ENCODE results near the gene KRT28. TPM values are rescaled to one million over a fixed set of nuclear protein-coding genes. Genes with fewer than 3 reads are reported as not detected.
"Not testable (repeated sequence)": the region's sequence is repeated elsewhere in the genome, so short reads cannot be mapped to it uniquely, and the experiment has no call there.

Gene KRT28
- total RNA-seq, 1 experiment from 2014 or later = not detected

DNA sequence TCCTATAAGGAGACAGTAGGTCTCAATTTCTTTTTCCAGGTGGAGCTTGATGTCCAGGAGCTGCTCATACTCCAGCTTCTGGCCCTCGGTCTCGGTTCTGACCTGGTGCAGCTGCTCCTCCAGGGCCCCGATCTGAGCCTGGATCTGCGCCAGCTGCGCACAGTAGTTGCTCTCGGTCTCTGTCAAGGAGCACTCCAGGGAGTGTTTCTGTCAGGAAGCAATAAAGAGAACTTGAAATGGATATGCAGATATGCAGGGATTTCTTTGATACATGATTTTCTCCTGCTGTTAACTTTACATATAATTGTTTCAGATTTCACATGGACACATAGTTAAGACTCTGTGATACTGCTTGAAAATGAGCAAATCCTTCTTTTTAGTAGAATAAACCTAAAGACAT is 49.4 kb downstream of the KRT28 start:
- DNase-seq (ENCODE audit: low read depth, low spot score) = no peak
- Histone ChIP-seq H3K27me3 (ENCODE audit: control insufficient read depth, insufficient read depth, low read length) (peaks cover 14% of the 10 kb centered on the region), H3K9me3 (ENCODE audit: control insufficient read depth, insufficient read depth, low read depth, low read length) (no peaks in the 10 kb centered on the region), H3K27ac (ENCODE audit: low read length) (no peak overlapping the region), H3K36me3 (ENCODE audit: control insufficient read depth, insufficient read depth, low read length) (no peaks in the 10 kb centered on the region), H3K4me3 (ENCODE audit: low read depth in 2 of 2, low read length in 2 of 2) (no peak overlapping the region), H3K4me1 (ENCODE audit: control insufficient read depth, insufficient read depth, low read length) (no peaks in the 10 kb centered on the region)
- TF ChIP-seq POLR2AphosphoS5 (IDR thresholded peaks at IDR 0.05; ENCODE audit: low read depth, low read length) = no peak
- TF ChIP-seq, protein P1, sequence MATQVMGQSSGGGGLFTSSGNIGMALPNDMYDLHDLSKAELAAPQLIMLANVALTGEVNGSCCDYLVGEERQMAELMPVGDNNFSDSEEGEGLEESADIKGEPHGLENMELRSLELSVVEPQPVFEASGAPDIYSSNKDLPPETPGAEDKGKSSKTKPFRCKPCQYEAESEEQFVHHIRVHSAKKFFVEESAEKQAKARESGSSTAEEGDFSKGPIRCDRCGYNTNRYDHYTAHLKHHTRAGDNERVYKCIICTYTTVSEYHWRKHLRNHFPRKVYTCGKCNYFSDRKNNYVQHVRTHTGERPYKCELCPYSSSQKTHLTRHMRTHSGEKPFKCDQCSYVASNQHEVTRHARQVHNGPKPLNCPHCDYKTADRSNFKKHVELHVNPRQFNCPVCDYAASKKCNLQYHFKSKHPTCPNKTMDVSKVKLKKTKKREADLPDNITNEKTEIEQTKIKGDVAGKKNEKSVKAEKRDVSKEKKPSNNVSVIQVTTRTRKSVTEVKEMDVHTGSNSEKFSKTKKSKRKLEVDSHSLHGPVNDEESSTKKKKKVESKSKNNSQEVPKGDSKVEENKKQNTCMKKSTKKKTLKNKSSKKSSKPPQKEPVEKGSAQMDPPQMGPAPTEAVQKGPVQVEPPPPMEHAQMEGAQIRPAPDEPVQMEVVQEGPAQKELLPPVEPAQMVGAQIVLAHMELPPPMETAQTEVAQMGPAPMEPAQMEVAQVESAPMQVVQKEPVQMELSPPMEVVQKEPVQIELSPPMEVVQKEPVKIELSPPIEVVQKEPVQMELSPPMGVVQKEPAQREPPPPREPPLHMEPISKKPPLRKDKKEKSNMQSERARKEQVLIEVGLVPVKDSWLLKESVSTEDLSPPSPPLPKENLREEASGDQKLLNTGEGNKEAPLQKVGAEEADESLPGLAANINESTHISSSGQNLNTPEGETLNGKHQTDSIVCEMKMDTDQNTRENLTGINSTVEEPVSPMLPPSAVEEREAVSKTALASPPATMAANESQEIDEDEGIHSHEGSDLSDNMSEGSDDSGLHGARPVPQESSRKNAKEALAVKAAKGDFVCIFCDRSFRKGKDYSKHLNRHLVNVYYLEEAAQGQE (IDR thresholded peaks at IDR 0.05; ENCODE audit: insufficient read depth in 1 of 2, low read depth in 2 of 2, low read length in 1 of 2) = no peak
- ChIA-PET POLR2A (no interaction called here), CTCF (interaction anchor here (1.0 kb wide), 1 partner anchor 768 kb away, joined by 5 read pairs; the partner anchor contains the start of gene KRT15)
- in situ Hi-C loops (cut with HindIII; ENCODE audit: low pct_unique_long_range_greater_than_20kb, low sequenced_read_pairs) (no loop called here), intact Hi-C loops (cut with micrococcal nuclease; ENCODE audit: unreplicated experiment) (no loop called here)
- ATAC-seq = no peak
- no TSS peak for BruUV-seq (replicated peaks)

DNA sequence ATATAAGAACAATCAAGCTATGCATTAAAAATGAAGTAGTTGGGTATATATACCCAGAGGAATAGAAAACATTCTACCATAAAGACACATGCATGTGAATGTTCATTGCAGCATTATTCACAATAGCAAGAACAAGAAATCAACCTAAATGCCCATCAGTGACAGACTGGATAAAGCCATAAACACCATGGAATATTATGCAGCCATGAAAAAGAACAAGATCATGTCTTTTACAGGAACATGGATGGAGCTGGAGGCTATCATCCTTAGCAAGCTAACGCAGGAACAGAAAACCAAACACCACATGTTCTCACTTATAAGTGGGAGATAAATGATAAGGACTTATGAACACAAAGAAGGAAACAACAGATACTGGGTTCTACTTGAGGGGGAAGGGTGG is 51.1 kb downstream of the KRT28 start:
- in situ Hi-C loops (cut with HindIII; ENCODE audit: low pct_unique_long_range_greater_than_20kb, low sequenced_read_pairs); H3K4me1 ChIP-seq (ENCODE audit: control insufficient read depth, insufficient read depth, low read length); intact Hi-C loops (cut with micrococcal nuclease; ENCODE audit: unreplicated experiment): not testable (repeated sequence)

More for the DNA sequence above, 51.1 kb downstream of the KRT28 start:
- peaks cover 14% of the 10 kb centered on the region for H3K27me3 ChIP-seq (ENCODE audit: control insufficient read depth, insufficient read depth, low read length)
- DNase-seq (ENCODE audit: low read depth, low spot score); BruUV-seq (replicated peaks); H3K36me3 ChIP-seq (ENCODE audit: control insufficient read depth, insufficient read depth, low read length); H3K9me3 ChIP-seq (ENCODE audit: control insufficient read depth, insufficient read depth, low read depth, low read length); H3K27ac ChIP-seq (ENCODE audit: low read length); ATAC-seq; H3K4me3 ChIP-seq (ENCODE audit: low read depth in 2 of 2, low read length in 2 of 2); CTCF ChIA-PET; POLR2A ChIA-PET: not testable (repeated sequence)

Other genes starting within 250 kb of the KRT28 start
- 0.44 TPM for gene CCR7, start 234.5 kb downstream of the KRT28 start, total RNA-seq (2021; ENCODE audit: unreplicated experiment)
- 129 TPM for gene SMARCE1, start 152.1 kb downstream of the KRT28 start, total RNA-seq (2021; ENCODE audit: unreplicated experiment)
- not detected for gene KRT222, start 134.8 kb downstream of the KRT28 start, total RNA-seq (2021; ENCODE audit: unreplicated experiment)
- gene KRT24, start 96.2 kb downstream of the KRT28 start, total RNA-seq (2021; ENCODE audit: unreplicated experiment) = not detected
- not detected for gene KRT25, start 44.6 kb downstream of the KRT28 start, total RNA-seq (2021; ENCODE audit: unreplicated experiment)
- gene KRT26, start 27.8 kb downstream of the KRT28 start, total RNA-seq (2021; ENCODE audit: unreplicated experiment) = not detected
- gene KRT27, start 17.4 kb downstream of the KRT28 start, total RNA-seq (2021; ENCODE audit: unreplicated experiment) = not detected
- 70.8 TPM for gene KRT10, start 22.7 kb upstream of the KRT28 start, total RNA-seq (2021; ENCODE audit: unreplicated experiment)
- gene KRT12, start 67.3 kb upstream of the KRT28 start, total RNA-seq (2021; ENCODE audit: unreplicated experiment) = not detected
- 0.13 TPM for gene KRT20, start 85.3 kb upstream of the KRT28 start, total RNA-seq (2021; ENCODE audit: unreplicated experiment)
- not detected for gene KRT23, start 137.7 kb upstream of the KRT28 start, total RNA-seq (2021; ENCODE audit: unreplicated experiment)
- gene KRT39, start 167.0 kb upstream of the KRT28 start, total RNA-seq (2021; ENCODE audit: unreplicated experiment) = not detected
- not detected for gene KRT40, start 184.4 kb upstream of the KRT28 start, total RNA-seq (2021; ENCODE audit: unreplicated experiment)
- gene KRTAP3-3, start 194.2 kb upstream of the KRT28 start, total RNA-seq (2021; ENCODE audit: unreplicated experiment) = not detected
- not detected for gene KRTAP3-2, start 199.9 kb upstream of the KRT28 start, total RNA-seq (2021; ENCODE audit: unreplicated experiment)
- gene KRTAP3-1, start 209.2 kb upstream of the KRT28 start, total RNA-seq (2021; ENCODE audit: unreplicated experiment) = not detected
- not detected for gene KRTAP1-5, start 227.2 kb upstream of the KRT28 start, total RNA-seq (2021; ENCODE audit: unreplicated experiment)
- not detected for gene KRTAP1-4, start 230.2 kb upstream of the KRT28 start, total RNA-seq (2021; ENCODE audit: unreplicated experiment)
- gene KRTAP1-3, start 234.9 kb upstream of the KRT28 start, total RNA-seq (2021; ENCODE audit: unreplicated experiment) = not detected
- gene KRTAP1-1, start 241.5 kb upstream of the KRT28 start, total RNA-seq (2021; ENCODE audit: unreplicated experiment) = not detected
- not detected for gene KRTAP2-1, start 247.4 kb upstream of the KRT28 start, total RNA-seq (2021; ENCODE audit: unreplicated experiment)

All from Panc1 (cell line).